WTC11 (cell line): ENCODE measurements around the gene LAMTOR4.

Experiments used
- CREB1 ChIP-seq: sonication (generic); formaldehyde crosslinking; IDR thresholded peaks from 2 replicates; pipeline ENCODE4 v1.8.0; 2023; ENCODE audit warnings: mild to moderate bottlenecking, missing genetic modification reagents
- JUN ChIP-seq: sonication (generic); formaldehyde crosslinking; IDR thresholded peaks from 2 replicates; pipeline ENCODE4 v1.8.0; 2023; ENCODE audit warnings: mild to moderate bottlenecking, missing genetic modification reagents
- NR2C2 ChIP-seq: sonication (generic); formaldehyde crosslinking; IDR thresholded peaks from 2 replicates; pipeline ENCODE4 v1.8.0; 2022; ENCODE audit warnings: mild to moderate bottlenecking, missing genetic modification reagents
- TCF7 ChIP-seq: sonication (generic); formaldehyde crosslinking; IDR thresholded peaks from 2 replicates; pipeline ENCODE4 v1.8.0; 2022; ENCODE audit warnings: mild to moderate bottlenecking, low read depth, missing genetic modification reagents, moderate library complexity
- TF ChIP-seq, protein P1 (sequence below): fragments of 200-600 bp; IDR thresholded peaks from 2 replicates; pipeline ENCODE4 v1.8.0; 2022; ENCODE audit warnings: antibody characterized with exemption
- TF ChIP-seq, protein P2 (sequence below): sonication (generic); formaldehyde crosslinking; IDR thresholded peaks from 2 replicates; pipeline ENCODE4 v1.8.0; 2022; ENCODE audit warnings: mild to moderate bottlenecking, missing genetic modification reagents
- TF ChIP-seq, protein P3 (sequence below): sonication (generic); formaldehyde crosslinking; IDR thresholded peaks from 2 replicates; pipeline ENCODE4 v1.8.1; 2022; ENCODE audit warnings: low read depth, mild to moderate bottlenecking, moderate library complexity, missing genetic modification reagents, borderline replicate concordance
- TF ChIP-seq, protein P4 (sequence below): sonication (generic); formaldehyde crosslinking; IDR thresholded peaks from 2 replicates; pipeline ENCODE4 v1.8.1; 2022; ENCODE audit warnings: mild to moderate bottlenecking, missing genetic modification reagents, moderate library complexity, borderline replicate concordance
- TF ChIP-seq, protein P5 (sequence below): sonication (generic); formaldehyde crosslinking; IDR thresholded peaks from 2 replicates; pipeline ENCODE4 v1.8.0; 2022; ENCODE audit warnings: mild to moderate bottlenecking, missing genetic modification reagents
- TF ChIP-seq, protein P6 (sequence below): sonication (generic); formaldehyde crosslinking; IDR thresholded peaks from 2 replicates; pipeline ENCODE4 v1.8.1; 2023; ENCODE audit warnings: mild to moderate bottlenecking, missing genetic modification reagents, borderline replicate concordance

DNA sequence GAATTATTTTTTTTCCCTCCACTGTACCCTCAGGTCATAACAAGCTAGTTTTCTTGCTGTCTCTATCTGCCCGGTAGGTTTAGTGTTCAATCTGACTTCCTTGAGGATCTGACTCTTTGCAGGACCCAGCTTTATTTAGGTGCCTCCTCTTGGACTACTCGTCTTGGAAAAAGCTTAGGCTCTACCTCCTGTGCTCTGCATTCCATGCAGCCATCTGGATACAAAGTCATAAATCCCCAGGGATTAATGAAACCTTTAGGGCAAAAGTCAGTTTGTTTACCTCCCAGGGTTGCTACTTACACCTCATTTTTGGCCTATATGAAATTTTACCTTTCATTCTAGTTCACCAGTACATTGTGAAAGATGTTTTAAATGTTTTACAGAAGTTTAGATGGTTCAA, 37.0 kb downstream of the LAMTOR4 start:
- TF ChIP-seq NR2C2 (no peak), TCF7 (CRISPR knock-in tag) (no peak), JUN (CRISPR knock-in tag) (no peak), CREB1 (CRISPR knock-in tag) (no peak)
- TF ChIP-seq, protein P1, sequence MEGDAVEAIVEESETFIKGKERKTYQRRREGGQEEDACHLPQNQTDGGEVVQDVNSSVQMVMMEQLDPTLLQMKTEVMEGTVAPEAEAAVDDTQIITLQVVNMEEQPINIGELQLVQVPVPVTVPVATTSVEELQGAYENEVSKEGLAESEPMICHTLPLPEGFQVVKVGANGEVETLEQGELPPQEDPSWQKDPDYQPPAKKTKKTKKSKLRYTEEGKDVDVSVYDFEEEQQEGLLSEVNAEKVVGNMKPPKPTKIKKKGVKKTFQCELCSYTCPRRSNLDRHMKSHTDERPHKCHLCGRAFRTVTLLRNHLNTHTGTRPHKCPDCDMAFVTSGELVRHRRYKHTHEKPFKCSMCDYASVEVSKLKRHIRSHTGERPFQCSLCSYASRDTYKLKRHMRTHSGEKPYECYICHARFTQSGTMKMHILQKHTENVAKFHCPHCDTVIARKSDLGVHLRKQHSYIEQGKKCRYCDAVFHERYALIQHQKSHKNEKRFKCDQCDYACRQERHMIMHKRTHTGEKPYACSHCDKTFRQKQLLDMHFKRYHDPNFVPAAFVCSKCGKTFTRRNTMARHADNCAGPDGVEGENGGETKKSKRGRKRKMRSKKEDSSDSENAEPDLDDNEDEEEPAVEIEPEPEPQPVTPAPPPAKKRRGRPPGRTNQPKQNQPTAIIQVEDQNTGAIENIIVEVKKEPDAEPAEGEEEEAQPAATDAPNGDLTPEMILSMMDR = no peak
- TF ChIP-seq, protein P2, sequence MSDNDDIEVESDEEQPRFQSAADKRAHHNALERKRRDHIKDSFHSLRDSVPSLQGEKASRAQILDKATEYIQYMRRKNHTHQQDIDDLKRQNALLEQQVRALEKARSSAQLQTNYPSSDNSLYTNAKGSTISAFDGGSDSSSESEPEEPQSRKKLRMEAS (CRISPR knock-in tag) = no peak
- TF ChIP-seq, protein P3, sequence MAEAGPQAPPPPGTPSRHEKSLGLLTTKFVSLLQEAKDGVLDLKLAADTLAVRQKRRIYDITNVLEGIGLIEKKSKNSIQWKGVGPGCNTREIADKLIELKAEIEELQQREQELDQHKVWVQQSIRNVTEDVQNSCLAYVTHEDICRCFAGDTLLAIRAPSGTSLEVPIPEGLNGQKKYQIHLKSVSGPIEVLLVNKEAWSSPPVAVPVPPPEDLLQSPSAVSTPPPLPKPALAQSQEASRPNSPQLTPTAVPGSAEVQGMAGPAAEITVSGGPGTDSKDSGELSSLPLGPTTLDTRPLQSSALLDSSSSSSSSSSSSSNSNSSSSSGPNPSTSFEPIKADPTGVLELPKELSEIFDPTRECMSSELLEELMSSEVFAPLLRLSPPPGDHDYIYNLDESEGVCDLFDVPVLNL (CRISPR knock-in tag) = no peak
- TF ChIP-seq, protein P4, sequence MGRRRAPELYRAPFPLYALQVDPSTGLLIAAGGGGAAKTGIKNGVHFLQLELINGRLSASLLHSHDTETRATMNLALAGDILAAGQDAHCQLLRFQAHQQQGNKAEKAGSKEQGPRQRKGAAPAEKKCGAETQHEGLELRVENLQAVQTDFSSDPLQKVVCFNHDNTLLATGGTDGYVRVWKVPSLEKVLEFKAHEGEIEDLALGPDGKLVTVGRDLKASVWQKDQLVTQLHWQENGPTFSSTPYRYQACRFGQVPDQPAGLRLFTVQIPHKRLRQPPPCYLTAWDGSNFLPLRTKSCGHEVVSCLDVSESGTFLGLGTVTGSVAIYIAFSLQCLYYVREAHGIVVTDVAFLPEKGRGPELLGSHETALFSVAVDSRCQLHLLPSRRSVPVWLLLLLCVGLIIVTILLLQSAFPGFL (CRISPR knock-in tag) = no peak
- TF ChIP-seq, protein P5, sequence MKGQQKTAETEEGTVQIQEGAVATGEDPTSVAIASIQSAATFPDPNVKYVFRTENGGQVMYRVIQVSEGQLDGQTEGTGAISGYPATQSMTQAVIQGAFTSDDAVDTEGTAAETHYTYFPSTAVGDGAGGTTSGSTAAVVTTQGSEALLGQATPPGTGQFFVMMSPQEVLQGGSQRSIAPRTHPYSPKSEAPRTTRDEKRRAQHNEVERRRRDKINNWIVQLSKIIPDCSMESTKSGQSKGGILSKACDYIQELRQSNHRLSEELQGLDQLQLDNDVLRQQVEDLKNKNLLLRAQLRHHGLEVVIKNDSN = no peak
- TF ChIP-seq, protein P6, sequence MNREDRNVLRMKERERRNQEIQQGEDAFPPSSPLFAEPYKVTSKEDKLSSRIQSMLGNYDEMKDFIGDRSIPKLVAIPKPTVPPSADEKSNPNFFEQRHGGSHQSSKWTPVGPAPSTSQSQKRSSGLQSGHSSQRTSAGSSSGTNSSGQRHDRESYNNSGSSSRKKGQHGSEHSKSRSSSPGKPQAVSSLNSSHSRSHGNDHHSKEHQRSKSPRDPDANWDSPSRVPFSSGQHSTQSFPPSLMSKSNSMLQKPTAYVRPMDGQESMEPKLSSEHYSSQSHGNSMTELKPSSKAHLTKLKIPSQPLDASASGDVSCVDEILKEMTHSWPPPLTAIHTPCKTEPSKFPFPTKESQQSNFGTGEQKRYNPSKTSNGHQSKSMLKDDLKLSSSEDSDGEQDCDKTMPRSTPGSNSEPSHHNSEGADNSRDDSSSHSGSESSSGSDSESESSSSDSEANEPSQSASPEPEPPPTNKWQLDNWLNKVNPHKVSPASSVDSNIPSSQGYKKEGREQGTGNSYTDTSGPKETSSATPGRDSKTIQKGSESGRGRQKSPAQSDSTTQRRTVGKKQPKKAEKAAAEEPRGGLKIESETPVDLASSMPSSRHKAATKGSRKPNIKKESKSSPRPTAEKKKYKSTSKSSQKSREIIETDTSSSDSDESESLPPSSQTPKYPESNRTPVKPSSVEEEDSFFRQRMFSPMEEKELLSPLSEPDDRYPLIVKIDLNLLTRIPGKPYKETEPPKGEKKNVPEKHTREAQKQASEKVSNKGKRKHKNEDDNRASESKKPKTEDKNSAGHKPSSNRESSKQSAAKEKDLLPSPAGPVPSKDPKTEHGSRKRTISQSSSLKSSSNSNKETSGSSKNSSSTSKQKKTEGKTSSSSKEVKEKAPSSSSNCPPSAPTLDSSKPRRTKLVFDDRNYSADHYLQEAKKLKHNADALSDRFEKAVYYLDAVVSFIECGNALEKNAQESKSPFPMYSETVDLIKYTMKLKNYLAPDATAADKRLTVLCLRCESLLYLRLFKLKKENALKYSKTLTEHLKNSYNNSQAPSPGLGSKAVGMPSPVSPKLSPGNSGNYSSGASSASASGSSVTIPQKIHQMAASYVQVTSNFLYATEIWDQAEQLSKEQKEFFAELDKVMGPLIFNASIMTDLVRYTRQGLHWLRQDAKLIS = no peak
